ENCODE data around the gene TTC7B. TPM values are rescaled to one million over a fixed set of nuclear protein-coding genes. Genes with fewer than 3 reads are reported as not detected.

The TTC7B gene
- total RNA-seq, 1 experiment from 2014 or later = 70.6 TPM

DNA sequence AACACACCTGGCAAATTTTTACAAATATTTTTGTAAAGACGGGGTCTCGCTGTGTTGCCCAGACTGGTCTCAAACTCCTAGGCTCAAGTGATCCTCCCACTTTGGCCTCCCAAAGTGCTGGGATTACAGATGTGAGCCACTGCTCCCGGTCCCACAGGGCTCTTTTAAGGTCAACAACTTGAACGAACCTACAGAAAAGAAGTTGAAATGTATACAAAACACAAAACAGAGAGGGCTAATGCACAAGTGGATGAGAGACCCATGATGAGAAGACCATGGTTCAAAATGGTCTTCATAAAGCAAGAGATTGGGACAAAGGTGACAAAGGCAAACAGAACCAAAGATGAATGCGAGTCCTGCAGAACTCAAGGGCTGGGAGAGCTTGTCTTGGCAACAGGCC lies 328.0 kb downstream of the TTC7B start:
- Histone ChIP-seq H3K27me3 (ENCODE audit: insufficient read depth, low read length) (no peaks in the 10 kb centered on the region), H3K36me3 (ENCODE audit: control insufficient read depth in 1 of 2, insufficient read depth in 2 of 2, low read length in 2 of 2) (no peaks in the 10 kb centered on the region), H3K4me3 (replicated peaks in 1 of 2; ENCODE audit: low read depth in 1 of 2, low read length in 2 of 2) (no peak overlapping the region), H3K4me2 (ENCODE audit: low read length) (no peak overlapping the region), H3K79me2 (ENCODE audit: insufficient read depth, low read length) (no peaks in the 10 kb centered on the region), H4K20me1 (ENCODE audit: insufficient read depth) (no peaks in the 10 kb centered on the region), H3K9ac (ENCODE audit: low read length) (no peak overlapping the region), H3K9me3 (ENCODE audit: control insufficient read depth in 1 of 2, insufficient read depth in 1 of 2, low read depth in 1 of 2, low read length in 2 of 2) (no peaks in the 10 kb centered on the region), H3K4me1 (ENCODE audit: control insufficient read depth in 1 of 2, insufficient read depth in 2 of 2, low read length in 2 of 2) (0 out of 4 replicates have a peak, but pooled peaks cover 0 to 4% of the 10 kb centered on the region in 2 experiments), H3K27ac (ENCODE audit: low read depth, low read length) (no peak overlapping the region), H3K9me2 (ENCODE audit: insufficient read depth) (no peaks in the 10 kb centered on the region), H2AFZ (ENCODE audit: low read depth, low read length, poor library complexity, severe bottlenecking) (no peak overlapping the region)
- no TSS peak for BruUV-seq (replicated peaks)
- intact Hi-C loops (cut with micrococcal nuclease) = no loop called here
- ChIA-PET POLR2A (no interaction called here), CTCF (no interaction called here), RAD21 (ENCODE audit: low non-redundant PET in 1 of 2, low total read pairs in 2 of 2, uncharacterized antibody in 2 of 2, unreplicated experiment in 2 of 2) (no interaction called here)
- no peak for ATAC-seq
- no peak for DNase-seq (ENCODE audit: low read depth, low spot score)
- TF ChIP-seq, protein P1, sequence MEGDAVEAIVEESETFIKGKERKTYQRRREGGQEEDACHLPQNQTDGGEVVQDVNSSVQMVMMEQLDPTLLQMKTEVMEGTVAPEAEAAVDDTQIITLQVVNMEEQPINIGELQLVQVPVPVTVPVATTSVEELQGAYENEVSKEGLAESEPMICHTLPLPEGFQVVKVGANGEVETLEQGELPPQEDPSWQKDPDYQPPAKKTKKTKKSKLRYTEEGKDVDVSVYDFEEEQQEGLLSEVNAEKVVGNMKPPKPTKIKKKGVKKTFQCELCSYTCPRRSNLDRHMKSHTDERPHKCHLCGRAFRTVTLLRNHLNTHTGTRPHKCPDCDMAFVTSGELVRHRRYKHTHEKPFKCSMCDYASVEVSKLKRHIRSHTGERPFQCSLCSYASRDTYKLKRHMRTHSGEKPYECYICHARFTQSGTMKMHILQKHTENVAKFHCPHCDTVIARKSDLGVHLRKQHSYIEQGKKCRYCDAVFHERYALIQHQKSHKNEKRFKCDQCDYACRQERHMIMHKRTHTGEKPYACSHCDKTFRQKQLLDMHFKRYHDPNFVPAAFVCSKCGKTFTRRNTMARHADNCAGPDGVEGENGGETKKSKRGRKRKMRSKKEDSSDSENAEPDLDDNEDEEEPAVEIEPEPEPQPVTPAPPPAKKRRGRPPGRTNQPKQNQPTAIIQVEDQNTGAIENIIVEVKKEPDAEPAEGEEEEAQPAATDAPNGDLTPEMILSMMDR (IDR thresholded peaks at IDR 0.05 in 2 of 3, conservative IDR thresholded peaks at IDR 0.05 in 1 of 3; ENCODE audit: borderline replicate concordance in 1 of 3, insufficient read depth in 1 of 3, low read depth in 2 of 3, low read length in 2 of 3) = no peak
- TF ChIP-seq SIN3A (IDR thresholded peaks at IDR 0.05; ENCODE audit: low read depth) = no peak
- TF ChIP-seq, protein P2, sequence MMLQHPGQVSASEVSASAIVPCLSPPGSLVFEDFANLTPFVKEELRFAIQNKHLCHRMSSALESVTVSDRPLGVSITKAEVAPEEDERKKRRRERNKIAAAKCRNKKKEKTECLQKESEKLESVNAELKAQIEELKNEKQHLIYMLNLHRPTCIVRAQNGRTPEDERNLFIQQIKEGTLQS (IDR thresholded peaks at IDR 0.05) = no peak
- TF ChIP-seq EGR1 (IDR thresholded peaks at IDR 0.05; ENCODE audit: low read depth) = no peak
- TF ChIP-seq, protein P3, sequence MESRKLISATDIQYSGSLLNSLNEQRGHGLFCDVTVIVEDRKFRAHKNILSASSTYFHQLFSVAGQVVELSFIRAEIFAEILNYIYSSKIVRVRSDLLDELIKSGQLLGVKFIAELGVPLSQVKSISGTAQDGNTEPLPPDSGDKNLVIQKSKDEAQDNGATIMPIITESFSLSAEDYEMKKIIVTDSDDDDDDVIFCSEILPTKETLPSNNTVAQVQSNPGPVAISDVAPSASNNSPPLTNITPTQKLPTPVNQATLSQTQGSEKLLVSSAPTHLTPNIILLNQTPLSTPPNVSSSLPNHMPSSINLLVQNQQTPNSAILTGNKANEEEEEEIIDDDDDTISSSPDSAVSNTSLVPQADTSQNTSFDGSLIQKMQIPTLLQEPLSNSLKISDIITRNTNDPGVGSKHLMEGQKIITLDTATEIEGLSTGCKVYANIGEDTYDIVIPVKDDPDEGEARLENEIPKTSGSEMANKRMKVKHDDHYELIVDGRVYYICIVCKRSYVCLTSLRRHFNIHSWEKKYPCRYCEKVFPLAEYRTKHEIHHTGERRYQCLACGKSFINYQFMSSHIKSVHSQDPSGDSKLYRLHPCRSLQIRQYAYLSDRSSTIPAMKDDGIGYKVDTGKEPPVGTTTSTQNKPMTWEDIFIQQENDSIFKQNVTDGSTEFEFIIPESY (IDR thresholded peaks at IDR 0.05; ENCODE audit: extremely low read depth, insufficient replicate concordance, low read length) = no peak
- TF ChIP-seq ZNF274 (IDR thresholded peaks at IDR 0.05; ENCODE audit: low read depth, low read length) = no peak
- TF ChIP-seq SP1 (IDR thresholded peaks at IDR 0.05; ENCODE audit: low read depth) = no peak
- no peak for TF ChIP-seq YY1 (IDR thresholded peaks at IDR 0.05; ENCODE audit: extremely low read depth, insufficient replicate concordance, low read depth, low read length)
- TF ChIP-seq JUND (IDR thresholded peaks at IDR 0.05) = no peak
- TF ChIP-seq RAD21 (IDR thresholded peaks at IDR 0.05; ENCODE audit: low read depth) = no peak
- no peak for TF ChIP-seq POLR2AphosphoS5 (IDR thresholded peaks at IDR 0.05; ENCODE audit: low read depth, low read length)
- TF ChIP-seq ELF1 (IDR thresholded peaks at IDR 0.05; ENCODE audit: borderline replicate concordance, low read depth) = no peak
- TF ChIP-seq FOSL1 (IDR thresholded peaks at IDR 0.05; ENCODE audit: low read depth) = no peak
- no peak for TF ChIP-seq POLR2A (IDR thresholded peaks at IDR 0.05; ENCODE audit: borderline replicate concordance, extremely low read depth, insufficient read depth, insufficient read length)
- TF ChIP-seq EZH2phosphoT487 (IDR thresholded peaks at IDR 0.05; ENCODE audit: borderline replicate concordance) = no peak
